ENCODE results near the gene TBC1D10A. TPM values are rescaled to one million over a fixed set of nuclear protein-coding genes. Genes with fewer than 3 reads are reported as not detected.

The TBC1D10A gene
- total RNA-seq, 1 donor from 2014 or later = 10.6 TPM

DNA sequence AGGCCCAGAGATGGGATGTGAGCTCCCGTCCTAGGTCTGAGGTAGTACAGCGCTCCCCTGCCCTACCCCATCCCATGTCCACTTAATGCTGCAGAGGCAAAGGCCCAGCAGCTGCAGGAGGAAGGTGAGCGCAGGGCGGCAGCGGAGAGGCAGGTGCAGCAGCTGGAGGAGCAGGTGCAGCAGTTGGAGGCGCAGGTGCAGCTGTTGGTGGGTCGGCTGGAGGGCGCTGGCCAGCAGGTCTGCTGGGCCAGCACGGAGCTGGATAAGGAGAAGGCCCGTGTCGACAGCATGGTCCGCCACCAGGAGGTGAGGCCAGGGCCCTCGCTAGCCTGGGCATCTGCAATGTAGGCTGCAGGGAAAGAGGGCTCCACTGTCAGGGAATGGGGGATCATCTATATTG is 45.2 kb upstream of the TBC1D10A start:
- H3K27me3 Mint-ChIP-seq = no peaks in the 10 kb centered on the region
- H3K4me1 Mint-ChIP-seq (ENCODE audit: low read depth) = no peaks in the 10 kb centered on the region
- H3K4me3 Mint-ChIP-seq (ENCODE audit: low read depth) = no peak overlapping the region
- TF ChIP-seq, protein P1, sequence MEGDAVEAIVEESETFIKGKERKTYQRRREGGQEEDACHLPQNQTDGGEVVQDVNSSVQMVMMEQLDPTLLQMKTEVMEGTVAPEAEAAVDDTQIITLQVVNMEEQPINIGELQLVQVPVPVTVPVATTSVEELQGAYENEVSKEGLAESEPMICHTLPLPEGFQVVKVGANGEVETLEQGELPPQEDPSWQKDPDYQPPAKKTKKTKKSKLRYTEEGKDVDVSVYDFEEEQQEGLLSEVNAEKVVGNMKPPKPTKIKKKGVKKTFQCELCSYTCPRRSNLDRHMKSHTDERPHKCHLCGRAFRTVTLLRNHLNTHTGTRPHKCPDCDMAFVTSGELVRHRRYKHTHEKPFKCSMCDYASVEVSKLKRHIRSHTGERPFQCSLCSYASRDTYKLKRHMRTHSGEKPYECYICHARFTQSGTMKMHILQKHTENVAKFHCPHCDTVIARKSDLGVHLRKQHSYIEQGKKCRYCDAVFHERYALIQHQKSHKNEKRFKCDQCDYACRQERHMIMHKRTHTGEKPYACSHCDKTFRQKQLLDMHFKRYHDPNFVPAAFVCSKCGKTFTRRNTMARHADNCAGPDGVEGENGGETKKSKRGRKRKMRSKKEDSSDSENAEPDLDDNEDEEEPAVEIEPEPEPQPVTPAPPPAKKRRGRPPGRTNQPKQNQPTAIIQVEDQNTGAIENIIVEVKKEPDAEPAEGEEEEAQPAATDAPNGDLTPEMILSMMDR (IDR thresholded peaks at IDR 0.05; ENCODE audit: unreplicated experiment) = no peak
- no peak overlapping the region for H3K27ac Mint-ChIP-seq
- no peaks in the 10 kb centered on the region for H3K9me3 Mint-ChIP-seq (ENCODE audit: low read depth)
- DNase-seq (ENCODE audit: low spot score, unreplicated experiment) = no peak
- H3K36me3 Mint-ChIP-seq (ENCODE audit: insufficient read depth) = peaks cover 2% of the 10 kb centered on the region

- H3K4me1 Mint-ChIP-seq (ENCODE audit: low read depth) = no peaks in the 10 kb centered on the region
- H3K9me3 Mint-ChIP-seq (ENCODE audit: low read depth) = no peaks in the 10 kb centered on the region
- TF ChIP-seq, protein P1 (IDR thresholded peaks at IDR 0.05; ENCODE audit: unreplicated experiment) = no peak
- H3K36me3 Mint-ChIP-seq (ENCODE audit: insufficient read depth) = peaks cover 4% of the 10 kb centered on the region
- H3K4me3 Mint-ChIP-seq (ENCODE audit: low read depth) = no peak overlapping the region
- no peak overlapping the region for H3K27ac Mint-ChIP-seq
- no peak for DNase-seq (ENCODE audit: low spot score, unreplicated experiment)
- no peaks in the 10 kb centered on the region for H3K27me3 Mint-ChIP-seq
Observed at GRCh38 chr22:30371321-30371720, 44.6 kb upstream of the TBC1D10A start.

- Mint-ChIP-seq H3K4me1 (ENCODE audit: low read depth) (no peaks in the 10 kb centered on the region), H3K27me3 (no peaks in the 10 kb centered on the region), H3K27ac (no peak overlapping the region), H3K4me3 (ENCODE audit: low read depth) (no peak overlapping the region), H3K9me3 (ENCODE audit: low read depth) (no peaks in the 10 kb centered on the region), H3K36me3 (ENCODE audit: insufficient read depth) (peaks cover 5% of the 10 kb centered on the region)
- DNase-seq (ENCODE audit: low spot score, unreplicated experiment) = no peak
- TF ChIP-seq, protein P1 (IDR thresholded peaks at IDR 0.05; ENCODE audit: unreplicated experiment) = no peak
Observed at GRCh38 chr22:30370641-30371230, 44.0 kb upstream of the TBC1D10A start.

GRCh38 chr22:30368420-30368819 is 41.7 kb upstream of the TBC1D10A start:
- TF ChIP-seq, protein P1 (IDR thresholded peaks at IDR 0.05; ENCODE audit: unreplicated experiment) = no peak
- peaks cover 7% of the 10 kb centered on the region for H3K36me3 Mint-ChIP-seq (ENCODE audit: insufficient read depth)
- H3K27me3 Mint-ChIP-seq = no peaks in the 10 kb centered on the region
- H3K4me3 Mint-ChIP-seq (ENCODE audit: low read depth) = no peak overlapping the region
- H3K27ac Mint-ChIP-seq = no peak overlapping the region
- H3K9me3 Mint-ChIP-seq (ENCODE audit: low read depth) = no peaks in the 10 kb centered on the region
- no peaks in the 10 kb centered on the region for H3K4me1 Mint-ChIP-seq (ENCODE audit: low read depth)
- no peak for DNase-seq (ENCODE audit: low spot score, unreplicated experiment)

- no peak overlapping the region for H3K27ac Mint-ChIP-seq
- H3K27me3 Mint-ChIP-seq = no peaks in the 10 kb centered on the region
- no peaks in the 10 kb centered on the region for H3K4me1 Mint-ChIP-seq (ENCODE audit: low read depth)
- DNase-seq (ENCODE audit: low spot score, unreplicated experiment) = no peak
- no peaks in the 10 kb centered on the region for H3K9me3 Mint-ChIP-seq (ENCODE audit: low read depth)
- TF ChIP-seq, protein P1 (IDR thresholded peaks at IDR 0.05; ENCODE audit: unreplicated experiment) = no peak
- H3K4me3 Mint-ChIP-seq (ENCODE audit: low read depth) = no peak overlapping the region
- H3K36me3 Mint-ChIP-seq (ENCODE audit: insufficient read depth) = peaks cover 7% of the 10 kb centered on the region
Observed at GRCh38 chr22:30365891-30366290, 39.1 kb upstream of the TBC1D10A start.
